RKO (cell line): Measurements from ENCODE around the gene XKR7.

Experiments used
- DNase-seq: peaks from one replicate; pipeline ENCODE4 v3.0.0-alpha.2; 2016; ENCODE audit warnings: low spot score

The XKR7 gene

DNA sequence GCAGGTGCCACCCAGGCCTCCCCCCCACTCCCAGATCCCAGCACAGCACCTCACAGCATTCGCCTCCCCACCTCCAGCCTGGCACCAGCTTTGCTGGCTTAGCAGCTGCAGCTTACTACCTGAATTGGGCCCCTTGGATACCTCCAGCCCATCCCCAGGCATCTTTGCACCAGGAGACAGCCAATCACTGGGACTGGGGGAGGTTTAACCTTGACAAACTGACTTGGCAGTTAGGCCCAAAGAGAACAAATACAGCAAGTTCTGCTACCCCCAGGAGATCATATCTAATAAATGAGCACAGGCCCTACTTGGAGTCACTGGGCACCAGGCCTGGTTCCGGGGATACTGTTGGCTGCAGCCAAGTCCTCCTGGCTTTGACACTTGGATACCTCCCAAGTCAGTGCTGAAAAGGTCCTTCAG is 24.9 kb upstream of the XKR7 start:
- DNase-seq, result no peak

DNA sequence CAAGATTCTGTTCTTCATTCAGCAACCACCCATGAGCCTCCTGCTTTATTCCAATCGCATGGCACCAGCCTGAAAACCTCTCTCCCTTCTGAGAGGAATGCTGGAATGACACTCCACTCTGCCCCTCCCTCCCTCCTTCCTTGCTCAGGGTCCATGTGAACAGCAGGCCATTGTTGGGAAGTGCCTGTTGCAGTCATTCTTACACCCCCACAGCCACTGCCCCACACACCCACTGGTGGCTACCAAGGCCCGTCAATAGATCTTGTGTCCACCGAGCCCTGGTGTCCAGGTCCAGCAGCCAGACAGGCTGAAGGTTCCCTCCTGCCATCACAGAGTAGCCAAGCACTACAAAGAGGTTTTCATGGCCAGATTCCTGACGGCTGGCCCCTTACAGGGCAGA is 22.6 kb upstream of the XKR7 start:
- no peak for DNase-seq

DNA sequence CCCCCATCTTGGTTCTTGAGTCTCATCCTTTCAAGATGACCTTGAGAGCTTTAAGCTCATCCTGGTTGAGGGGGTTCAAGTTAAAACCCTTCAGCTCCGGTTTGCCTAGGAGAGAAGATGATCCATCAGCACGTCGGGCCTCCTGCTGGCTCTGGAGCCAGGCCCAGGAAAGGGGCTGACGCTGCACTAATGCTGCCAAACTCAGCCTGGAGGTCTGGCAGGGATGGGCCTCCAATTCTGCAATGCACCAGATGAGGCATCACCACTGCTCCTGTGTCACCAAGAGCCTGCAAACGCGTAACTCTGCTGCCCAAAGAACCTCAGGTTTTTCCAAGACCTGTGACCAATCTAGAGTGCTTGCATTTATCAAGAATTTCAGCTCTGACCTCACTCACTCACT is 22.2 kb upstream of the XKR7 start:
- no peak for DNase-seq

DNA sequence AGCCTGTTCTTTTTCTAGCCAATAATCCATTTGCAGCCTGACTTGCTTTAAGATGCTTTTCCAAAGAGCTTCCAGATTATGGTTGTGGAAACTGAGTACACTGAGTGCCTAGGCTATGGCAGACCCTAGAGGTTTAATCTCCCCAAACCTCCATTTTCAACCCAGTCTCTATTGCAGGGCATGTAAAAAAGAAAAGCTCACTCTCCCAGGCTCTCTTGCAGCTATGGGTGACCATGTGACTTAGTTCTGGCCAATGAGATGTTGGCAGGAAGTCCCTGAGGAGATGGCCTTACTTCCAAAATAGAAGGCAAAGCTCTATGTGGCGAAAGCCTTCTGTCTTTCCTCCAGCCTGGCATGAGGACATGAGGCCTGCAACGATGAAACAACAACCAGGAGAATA is 19.9 kb upstream of the XKR7 start:
- peak; percentile 31 for DNase-seq

DNA sequence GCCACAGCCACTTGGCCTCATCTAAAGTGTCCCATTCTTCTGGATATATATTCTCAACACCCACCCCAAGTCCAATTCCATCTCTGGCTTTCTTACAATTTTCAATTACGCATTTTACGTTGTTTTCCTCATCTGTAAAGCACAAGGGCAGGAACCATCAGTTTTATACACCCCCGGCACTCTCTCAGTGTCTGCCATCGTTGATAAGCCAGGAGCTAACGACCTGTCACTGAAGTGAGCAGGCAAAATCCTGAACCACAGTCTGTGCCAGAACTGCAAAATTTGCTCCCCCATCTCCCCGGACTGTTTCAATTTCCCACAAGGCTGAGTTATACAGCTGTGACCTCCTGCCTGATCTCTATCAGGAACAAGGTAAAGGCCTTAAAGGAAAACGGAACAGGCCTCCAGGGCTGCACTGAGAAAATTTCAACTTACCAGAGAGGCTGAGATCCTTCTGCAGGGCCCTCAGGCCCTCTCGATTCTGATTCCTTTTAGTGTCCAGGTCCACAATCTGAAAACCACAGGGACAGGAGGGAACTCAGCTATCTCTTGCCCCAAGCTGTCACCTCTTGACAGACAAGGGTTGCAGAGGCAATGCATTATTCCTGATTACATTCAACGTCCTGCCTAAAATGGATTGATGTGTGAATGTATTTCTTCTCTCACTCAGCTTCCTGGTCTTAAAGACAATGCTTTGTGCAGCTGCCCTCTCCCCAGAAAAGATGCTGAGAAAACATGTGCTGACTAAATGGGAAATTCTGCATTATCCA is 17.9 kb upstream of the XKR7 start:
- no peak for DNase-seq

DNA sequence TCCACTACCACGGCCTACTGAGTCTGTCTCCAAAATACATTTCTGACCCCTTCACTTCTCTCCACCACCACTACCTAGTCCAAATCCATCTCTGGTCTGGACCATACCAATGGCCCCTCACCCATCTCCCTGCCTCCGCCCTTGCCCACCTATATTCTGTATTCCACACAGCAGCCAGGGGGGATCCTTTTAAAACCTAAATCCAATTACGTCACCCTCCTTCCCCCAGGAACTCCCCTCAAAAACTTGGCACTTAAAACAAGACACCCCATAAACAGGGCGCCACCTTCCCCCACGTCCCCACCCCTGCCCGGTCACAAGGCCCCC is 16.8 kb upstream of the XKR7 start:
- peak; percentile 15 for DNase-seq

DNA sequence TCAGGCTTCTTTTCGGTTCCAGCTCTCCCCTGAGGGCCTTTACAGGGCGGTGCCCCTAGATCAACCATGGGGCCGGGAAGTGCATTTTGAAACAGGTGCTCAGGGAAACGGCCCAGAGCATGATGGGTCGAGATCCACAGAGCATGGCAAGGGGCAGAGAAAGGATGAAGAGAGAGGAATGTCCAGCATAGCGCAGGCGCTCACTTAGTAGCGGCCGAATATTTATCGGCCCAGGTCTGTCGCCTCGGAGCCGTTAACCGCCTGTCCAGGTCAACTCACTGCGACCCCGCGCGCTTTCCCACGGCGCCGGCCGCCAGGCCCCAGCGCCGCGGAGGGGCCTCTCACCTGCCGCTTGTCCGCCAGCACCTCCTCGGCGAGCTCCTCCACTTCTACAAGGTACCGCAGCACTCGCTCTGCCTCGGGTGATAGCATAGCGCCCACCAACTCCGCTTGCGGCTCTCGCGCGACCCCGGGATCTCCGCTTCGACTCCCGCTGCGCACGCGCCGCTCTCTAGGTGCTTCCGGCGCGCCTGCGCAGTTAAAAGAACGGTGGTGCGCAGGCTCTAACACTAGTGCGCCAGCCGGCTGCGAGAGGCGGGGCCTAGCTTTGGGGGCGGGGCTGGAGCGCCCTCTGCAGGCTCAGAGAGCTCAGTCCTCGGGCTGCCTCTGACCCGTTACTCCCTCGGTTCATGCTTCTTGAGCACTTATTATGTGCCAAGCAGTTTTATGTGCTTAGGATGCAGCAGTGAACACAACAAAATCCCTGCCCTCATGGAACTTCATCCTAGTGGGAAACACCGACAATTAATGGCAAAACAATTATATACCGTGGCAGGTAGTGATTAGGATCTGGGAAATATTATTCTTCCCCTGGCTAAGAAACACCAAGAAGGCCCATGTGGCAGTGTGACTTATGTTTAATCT is 16.2 kb upstream of the XKR7 start, which contains the start of gene PDRG1:
TSS of gene PDRG1 (minus strand) at position 517 of the 924 bp plus-strand sequence. CDS start at position 432, 85 bp downstream.
- DNase-seq, result peak; percentile 98

DNA sequence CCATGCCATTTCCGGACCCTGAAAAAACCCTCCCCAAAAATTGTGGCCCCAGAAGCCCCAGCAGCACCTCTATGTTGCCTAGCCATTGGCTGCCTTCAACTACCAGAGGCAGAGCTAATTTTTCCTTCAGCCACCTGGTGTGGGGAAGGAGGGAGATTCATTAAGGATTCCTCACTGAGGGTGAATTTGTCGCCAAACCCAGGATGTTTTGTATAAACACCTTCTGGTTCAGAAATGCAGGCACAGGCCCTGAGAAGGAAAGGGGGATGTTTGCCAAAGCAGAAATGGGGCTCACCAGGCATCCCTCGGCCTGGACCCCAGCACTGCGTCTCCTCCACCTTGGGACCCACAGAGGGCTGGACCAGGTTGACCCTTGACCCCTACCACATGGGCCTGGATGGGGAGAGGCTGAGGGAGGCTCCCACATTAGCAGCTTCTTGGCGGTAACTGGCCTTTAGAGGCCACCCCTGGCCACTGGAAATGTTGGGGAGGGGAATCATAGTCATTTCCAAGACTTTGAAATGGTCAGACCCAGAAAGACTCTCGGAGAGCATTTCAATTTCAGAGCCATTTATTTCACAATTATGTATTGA is 14.3 kb upstream of the XKR7 start:
- DNase-seq, result no peak

DNA sequence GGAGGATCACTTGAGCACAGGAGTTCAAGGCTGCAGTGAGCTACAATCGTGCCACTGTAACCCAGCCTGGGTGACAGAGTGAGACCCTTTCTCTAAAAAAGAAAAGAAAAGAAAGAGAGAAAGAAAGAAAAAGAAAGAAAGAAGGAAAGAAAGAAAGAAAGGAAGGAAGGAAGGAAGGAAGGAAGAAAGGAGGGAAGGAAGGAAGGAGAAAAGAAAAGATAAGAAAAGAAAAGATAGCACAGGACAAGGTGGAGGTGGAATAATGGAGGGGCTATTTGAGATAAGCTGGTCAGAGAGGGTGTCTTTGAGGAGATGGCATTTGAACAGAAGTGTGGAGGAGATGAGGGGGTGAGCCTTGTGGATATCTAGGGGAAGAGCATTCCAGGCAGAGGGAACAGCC is 13.5 kb upstream of the XKR7 start:
- DNase-seq, result no peak

DNA sequence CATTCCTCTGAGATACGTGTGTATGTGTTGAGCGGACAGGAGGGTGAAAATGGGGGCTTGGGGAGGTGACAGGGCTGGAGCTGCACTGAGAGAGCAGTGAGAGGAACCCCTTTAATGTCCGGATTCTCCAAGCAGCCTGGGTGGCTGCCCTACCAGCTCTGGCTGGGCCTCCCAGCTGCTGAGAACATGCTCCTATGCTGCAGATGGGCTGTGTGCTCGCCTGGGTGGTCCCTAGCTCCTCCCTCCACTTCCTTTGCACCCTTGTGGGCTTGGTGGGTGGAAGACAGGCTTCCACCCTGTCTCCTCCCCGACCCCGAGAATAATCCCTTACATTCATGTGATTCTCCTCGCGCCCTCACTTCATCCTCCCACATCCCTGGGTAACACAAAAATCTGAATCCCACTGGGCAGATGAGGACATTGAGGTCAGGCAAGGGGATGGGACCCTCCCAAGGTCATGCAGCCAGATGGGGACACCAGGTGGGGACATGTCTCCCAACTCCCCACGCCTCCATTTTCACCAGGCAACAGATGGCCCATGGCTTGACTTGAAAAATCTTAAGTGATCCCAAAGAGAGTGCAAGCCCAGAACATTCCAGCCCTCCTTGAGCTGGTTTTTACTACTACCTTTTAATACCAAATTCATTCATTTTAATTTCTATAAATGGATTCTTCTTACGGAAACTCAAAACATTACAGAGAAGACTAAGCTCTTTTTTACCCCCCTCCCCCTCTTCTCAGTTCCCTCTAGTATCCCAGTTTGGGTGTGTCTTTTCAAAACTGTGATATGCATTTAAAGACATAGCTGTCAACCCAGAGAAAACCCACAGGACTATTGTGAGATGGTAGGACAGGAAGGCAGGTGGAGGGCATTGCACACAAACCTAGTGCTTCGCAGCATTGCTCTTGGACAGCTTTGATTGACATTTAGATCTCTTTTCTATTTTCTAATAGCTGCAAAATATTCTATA is 11.1 kb upstream of the XKR7 start:
- no peak for DNase-seq

DNA sequence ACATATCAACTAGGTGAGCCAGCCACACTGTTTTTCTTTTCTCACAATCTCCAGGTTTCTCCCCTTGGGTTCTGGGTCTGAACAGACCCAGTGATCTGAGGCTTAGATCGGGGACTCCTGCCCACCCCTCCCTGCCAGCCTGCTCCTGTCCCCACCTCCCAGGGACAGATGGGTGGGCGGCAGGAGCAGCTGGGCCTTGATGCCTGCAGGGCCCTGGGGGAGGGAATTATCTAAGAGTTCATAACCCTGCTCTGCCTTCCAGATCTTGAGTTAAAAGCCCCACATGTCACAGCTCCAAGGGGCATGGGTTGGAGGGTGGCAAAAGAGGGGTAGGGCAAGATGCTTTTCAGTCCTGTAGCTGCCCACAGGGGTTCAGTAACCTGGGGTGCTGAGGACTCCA is 5.2 kb upstream of the XKR7 start:
- DNase-seq, result no peak

DNA sequence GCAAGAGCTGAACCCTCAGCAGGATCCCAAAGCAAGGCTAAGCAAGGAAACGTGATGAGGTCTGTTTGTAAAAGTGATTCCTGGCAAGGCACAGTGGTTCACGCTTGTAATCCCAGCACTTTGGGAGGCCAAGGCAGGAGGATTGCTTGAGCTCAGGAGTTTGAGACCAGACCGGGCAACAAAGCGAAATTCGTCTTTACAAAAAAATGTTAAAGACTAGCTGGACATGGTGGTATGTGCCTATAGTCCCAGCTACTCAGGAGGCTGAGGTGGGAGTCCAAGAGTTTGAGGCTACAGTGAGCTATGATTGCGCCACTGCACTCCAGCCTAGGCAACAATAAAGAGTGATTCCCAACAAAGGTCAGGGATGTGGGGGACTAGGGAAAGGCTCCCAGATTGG is 4.1 kb upstream of the XKR7 start:
- DNase-seq, result no peak

DNA sequence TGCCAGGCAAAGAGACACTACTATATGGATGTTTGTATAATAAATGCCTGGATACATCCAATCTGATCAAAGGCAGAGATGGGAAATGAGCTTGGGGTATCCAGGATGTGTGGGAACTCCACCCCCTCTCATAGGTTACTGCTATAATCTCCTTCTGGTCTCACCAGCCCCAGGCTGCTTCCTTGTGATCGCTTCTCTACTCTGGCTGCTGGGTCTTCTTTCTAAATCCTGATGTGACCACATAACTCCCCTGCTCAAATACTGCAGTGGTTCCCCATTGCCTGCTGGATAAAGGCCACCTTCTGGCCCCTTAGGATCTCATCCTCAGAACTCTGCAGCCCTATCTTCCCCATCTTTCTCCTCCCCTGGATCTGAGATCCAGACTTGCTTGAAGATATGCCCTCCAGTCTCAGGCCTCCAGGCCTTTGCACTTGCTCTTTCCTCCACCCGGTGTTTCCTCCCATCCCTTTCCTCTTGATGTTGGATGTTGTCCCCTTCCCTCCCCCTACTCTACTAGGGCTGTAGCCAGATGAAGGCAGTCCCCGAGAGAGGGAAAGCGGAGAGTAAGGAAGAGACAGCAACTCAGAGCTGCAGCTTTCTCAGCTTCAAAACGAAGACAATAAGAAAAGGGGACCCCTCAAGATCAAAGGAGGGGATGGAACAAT is 828 bp upstream of the XKR7 start:
- no peak for DNase-seq

DNA sequence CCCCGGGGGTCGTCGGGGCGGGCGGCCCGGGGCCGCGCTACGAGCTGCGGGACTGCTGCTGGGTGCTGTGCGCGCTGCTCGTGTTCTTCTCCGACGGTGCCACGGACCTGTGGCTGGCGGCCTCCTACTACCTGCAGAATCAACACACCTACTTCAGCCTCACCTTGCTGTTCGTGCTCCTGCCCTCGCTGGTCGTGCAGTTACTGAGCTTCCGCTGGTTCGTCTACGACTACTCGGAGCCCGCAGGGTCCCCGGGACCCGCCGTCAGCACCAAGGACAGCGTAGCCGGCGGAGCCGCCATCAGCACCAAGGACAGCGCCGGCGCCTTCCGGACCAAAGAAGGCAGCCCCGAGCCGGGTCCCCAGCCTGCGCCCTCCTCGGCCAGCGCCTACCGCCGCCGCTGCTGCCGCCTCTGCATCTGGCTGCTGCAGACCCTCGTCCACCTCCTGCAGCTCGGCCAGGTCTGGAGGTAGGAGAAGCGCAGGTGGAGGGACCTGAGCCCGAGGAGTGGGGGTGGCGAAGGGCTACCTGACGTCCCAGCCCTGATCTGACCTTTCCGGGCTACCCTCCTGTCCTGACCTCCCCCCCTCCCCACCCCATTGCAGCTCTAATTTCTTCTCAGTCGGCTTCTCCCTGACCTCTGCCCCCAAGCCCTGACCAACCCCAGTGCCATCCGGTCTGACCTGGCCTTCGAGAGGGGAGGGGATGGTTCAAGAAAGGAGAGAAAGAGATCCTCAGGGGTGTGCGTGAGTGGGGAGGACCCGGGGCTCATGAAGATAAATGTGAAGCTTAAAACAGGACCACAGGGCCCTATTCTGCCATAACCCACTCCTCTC is 558 bp downstream of the XKR7 start:
- DNase-seq, result peak; percentile 70

DNA sequence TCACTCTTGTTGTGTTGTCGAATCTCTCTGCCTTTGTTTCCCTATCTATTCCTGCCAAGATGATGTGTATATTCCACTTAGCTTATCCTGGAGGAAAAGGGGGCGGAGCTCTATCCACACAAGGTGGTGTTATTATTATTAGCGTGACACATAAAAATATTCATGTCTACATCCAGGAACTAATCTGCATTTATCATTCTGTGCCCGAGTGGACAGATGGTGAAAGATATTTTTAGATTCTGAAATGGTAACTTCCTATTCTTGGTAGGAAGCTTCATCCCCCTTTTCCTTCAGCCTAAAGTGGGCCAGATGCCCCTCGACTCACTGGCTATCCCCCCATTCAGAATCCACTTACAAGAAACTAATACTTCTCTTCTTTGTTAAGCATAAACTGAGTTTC is 2.0 kb downstream of the XKR7 start:
- no peak for DNase-seq

DNA sequence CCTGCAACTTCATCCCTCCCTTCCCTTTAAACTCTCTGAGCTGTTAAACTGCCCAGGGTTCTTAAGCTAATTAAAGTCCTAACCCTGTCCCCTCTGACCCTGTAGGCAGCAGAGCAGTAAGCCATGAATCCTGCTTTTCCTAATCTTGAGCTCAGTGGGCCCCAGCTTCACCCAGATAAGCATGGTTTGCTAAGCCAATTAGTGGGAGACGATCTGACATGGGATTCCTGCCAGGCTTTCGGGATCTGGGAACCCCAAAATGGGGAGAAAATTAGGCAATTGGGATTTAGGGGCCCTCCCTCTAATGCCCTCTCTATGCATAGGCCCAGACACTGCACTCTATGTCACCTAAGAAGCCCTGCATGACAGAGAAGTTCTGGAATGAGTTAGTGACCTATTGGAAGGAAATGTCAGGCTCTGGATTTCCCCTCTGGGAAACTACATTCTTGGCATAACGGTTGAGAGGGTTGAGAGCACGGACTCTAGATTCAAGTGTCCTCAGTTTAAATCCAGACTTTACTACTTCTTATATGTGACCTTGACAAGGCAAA is 4.6 kb downstream of the XKR7 start:
- DNase-seq, result no peak

DNA sequence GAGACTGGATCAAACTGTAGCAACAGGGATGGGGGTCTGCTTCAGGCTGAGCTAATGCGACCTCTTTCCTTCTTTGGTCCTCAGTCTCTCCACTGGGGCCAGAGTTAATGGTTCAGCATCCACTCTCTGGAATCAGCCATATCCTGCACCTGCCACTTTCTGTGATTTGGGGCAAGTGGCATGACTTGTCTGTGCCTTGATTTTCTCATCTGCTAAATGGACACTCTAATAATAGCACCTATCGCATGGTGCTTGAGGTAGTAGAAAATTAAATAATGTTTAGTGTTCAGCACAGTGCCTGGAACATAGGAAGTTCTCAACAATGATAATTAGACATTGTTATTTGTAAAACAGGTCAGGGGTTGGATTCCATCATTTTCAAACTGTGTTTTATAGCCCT is 6.3 kb downstream of the XKR7 start:
- DNase-seq, result no peak

DNA sequence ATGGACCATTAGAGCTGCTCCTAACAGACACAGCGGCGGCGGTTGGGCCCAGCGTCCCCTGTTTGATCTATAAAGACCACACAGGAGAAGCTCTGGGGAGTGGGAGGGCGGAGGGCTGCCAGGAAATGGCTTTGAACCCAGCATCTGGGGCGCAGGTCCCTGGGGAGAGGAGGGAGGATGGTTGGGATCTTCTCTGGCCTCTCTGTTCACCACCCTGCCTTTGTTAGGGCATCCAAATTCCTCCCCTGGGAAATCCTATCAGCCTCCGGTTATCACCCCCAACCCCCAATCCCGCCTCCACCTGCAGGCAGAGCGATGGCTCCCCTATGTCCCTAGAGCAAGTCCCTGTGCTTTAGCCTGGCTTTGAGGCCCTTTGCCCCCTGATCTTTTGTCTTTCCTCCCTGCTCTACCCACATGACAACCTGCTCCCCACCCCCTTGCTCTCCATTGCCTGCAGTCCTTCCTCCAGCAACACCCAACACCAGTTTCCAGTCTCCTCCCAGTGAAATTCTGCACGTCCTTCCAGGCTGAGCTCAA is 7.1 kb downstream of the XKR7 start:
- DNase-seq, result no peak

DNA sequence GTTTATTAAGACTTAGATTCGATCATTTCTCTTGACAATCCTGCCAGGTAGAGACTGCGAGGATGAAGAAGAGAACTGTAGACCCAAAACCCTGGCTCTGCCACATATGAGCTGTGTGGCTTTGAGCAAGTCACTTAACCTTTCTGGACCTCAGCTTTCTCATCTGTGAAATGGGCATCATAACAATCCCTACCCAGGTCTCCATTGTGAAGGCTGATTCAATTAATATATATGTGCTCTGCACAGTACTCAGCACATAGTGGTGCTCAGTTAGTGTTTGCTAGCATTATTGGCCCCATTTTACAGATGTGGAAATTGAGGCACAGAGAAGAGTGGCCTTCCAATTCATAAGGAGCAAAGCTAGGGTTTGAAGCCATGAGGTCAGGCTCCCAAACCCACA is 7.9 kb downstream of the XKR7 start:
- no peak for DNase-seq

DNA sequence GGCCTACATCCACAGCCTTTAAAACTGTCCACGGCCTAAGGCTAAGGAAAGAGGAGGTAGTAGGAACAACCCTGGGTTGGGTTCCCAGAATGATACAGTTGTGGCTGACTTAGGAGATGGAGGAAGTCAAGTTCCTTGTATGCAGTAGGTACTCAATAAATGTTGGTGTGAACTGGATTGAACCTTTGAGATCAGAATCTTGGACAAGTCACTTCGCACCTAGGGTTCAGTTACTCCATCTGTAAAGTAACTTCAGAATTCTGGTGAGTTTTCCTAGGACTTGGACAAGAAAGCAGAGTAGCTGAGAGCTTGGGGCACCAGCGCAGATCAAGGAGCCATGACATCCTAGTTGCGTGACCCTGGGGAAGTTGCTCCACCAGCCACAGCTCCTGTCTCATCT is 9.1 kb downstream of the XKR7 start:
- no peak for DNase-seq
